Measurements from ENCODE around the gene RAB20.

The RAB20 gene

GRCh38 chr13:110525328-110526319, 35.9 kb downstream of the RAB20 start:
- no peak for DNase-seq

GRCh38 chr13:110524541-110525257, 36.8 kb downstream of the RAB20 start:
- DNase-seq: no peak

- no peak for DNase-seq
Observed at GRCh38 chr13:110523838-110524540, 37.5 kb downstream of the RAB20 start.

GRCh38 chr13:110523180-110523579, 38.3 kb downstream of the RAB20 start:
- no peak for DNase-seq

GRCh38 chr13:110522721-110523120, 38.8 kb downstream of the RAB20 start:
- DNase-seq: no peak

- DNase-seq: no peak
Observed at GRCh38 chr13:110521946-110522345, 39.6 kb downstream of the RAB20 start.

GRCh38 chr13:110521296-110521680, 40.2 kb downstream of the RAB20 start:
- no peak for DNase-seq

GRCh38 chr13:110520431-110521295, 40.9 kb downstream of the RAB20 start:
- no peak for DNase-seq

GRCh38 chr13:110519506-110519905, 42.0 kb downstream of the RAB20 start:
- DNase-seq: no peak

GRCh38 chr13:110519046-110519445, 42.5 kb downstream of the RAB20 start:
- no peak for DNase-seq

- no peak for DNase-seq
Observed at GRCh38 chr13:110518571-110518970, 43.0 kb downstream of the RAB20 start.

GRCh38 chr13:110518226-110518525, 43.3 kb downstream of the RAB20 start:
- DNase-seq: no peak

- no peak for DNase-seq
Observed at GRCh38 chr13:110517505-110518225, 43.9 kb downstream of the RAB20 start.

GRCh38 chr13:110516500-110516899, 45.0 kb downstream of the RAB20 start:
- no peak for DNase-seq

GRCh38 chr13:110512198-110512740, 49.3 kb downstream of the RAB20 start:
- DNase-seq: no peak

GRCh38 chr13:110511509-110512181, 49.9 kb downstream of the RAB20 start:
- no peak for DNase-seq

GRCh38 chr13:110509971-110510786, 51.3 kb downstream of the RAB20 start:
- no peak for DNase-seq

GRCh38 chr13:110509478-110509926, 52.0 kb downstream of the RAB20 start:
- DNase-seq: no peak

- no peak for DNase-seq
Observed at GRCh38 chr13:110507678-110508381, 53.7 kb downstream of the RAB20 start.
